Left forelimb (tissue), 1 donor: ENCODE data around the gene C7orf33.
"Not testable (repeated sequence)": the region's sequence is repeated elsewhere in the genome, so short reads cannot be mapped to it uniquely, and the experiment has no call there.

Experiments used
- DNase-seq: peaks from one replicate; pipeline ENCODE4 v3.0.0-alpha.2; 2018; ENCODE audit warnings: low spot score

The C7orf33 gene

DNA sequence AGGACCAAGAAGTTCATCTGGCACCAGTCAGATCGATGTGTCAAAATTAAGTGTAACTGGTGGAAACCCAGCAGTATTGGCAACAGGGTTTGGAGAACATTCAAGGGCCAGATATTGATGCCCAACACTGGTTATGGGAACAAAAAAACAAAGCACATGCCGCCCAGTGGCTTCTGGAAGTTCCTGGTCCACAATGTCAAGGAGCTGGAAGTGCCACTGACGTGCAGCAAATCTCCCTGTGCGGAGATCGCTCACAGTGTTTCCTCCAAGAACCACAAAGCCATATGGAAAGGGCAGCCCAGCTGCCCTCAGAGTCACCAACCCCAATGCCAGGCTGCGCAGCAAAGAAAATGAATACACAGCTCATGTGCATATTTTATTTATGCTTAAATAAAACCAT, 10.1 kb upstream of the C7orf33 start:
- no peak for DNase-seq

DNA sequence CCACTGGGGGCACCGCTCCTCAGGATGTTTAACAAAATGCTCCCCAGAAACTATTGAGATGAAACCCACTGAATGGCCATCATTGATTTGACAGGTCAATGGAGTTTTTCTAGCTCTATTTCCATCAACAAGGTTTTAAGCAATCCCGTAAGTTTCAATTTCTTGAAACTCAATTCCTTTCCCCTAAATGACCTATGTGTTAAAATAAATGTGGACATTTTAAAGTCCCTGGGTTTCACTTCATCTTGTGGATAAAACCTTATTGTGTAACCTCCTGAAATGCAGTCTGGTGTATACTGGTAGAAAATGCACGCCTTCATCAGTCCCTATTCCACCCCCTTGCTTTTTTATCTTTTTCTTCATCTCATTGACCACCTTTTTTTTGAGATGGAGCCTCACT, 8.9 kb upstream of the C7orf33 start:
- DNase-seq, result no peak

DNA sequence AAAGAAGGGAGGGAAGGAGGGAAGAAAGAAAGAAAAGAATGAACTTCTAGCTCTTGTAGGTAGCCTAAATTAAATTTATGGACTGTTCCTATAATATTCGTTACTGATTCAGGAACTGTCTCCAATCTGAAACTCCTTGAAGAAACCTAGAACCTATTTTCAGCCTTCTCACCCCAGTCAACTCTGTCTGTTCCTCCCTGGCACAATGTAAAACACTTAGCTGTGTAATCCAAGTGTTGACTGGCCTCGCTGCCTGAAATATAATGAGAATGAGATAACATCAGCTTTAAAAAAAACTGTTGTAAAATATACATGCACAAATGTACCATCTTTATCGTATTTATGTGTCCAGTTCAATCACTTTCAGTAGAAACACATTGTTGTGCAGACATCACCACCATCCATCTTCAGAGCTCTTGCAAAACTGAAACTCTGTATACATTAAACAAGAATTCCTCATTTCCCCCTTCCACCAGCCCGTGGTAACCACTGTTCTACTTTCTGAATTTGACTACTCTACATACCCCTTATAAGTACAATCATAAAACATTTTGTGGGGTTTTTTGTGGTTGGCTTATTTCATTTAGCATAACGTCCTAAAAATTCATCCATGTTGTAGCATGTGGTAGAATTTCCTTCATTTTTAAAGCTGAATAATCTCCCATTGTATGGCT, 6.3 kb upstream of the C7orf33 start:
- DNase-seq, result no peak

DNA sequence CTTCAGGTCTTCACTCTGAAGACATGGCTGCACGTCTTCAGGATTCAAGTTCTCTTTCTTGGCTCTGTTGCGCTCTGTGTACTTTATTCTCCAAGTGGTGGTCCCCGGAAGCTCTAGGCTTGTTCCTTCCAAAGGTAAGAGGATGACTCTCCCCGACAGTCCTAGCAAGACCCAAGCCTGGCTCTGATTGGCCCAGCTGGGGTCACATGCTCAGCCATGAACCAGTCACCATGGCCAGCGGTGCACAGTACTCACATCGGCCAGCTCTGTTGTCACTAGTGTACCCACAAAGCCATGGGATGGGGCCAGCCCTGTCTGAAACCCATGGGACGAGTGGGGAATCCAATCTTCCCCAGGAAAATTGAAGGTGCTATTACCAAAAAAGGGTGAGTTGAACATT, 5.2 kb upstream of the C7orf33 start:
- DNase-seq, result no peak

DNA sequence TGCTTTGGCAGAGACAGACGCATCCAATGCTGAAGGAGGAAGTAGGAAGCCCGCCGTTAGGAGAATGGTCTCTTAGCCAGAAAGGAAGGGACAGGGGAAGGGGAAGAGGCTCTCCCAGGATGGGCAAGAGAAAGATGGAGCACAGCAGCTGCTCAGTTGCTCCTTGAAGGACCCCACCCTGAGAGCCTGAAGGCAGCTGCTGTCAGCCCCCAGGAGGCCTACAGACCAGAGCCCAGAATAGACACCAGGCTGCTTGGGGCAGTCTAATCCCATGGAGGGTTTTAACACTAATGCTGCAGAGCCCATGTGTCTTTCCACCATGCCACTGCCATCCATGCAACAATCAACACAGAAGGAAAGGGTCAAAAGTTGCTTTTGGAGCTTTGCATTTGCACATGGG, 3.5 kb upstream of the C7orf33 start:
- no peak for DNase-seq

DNA sequence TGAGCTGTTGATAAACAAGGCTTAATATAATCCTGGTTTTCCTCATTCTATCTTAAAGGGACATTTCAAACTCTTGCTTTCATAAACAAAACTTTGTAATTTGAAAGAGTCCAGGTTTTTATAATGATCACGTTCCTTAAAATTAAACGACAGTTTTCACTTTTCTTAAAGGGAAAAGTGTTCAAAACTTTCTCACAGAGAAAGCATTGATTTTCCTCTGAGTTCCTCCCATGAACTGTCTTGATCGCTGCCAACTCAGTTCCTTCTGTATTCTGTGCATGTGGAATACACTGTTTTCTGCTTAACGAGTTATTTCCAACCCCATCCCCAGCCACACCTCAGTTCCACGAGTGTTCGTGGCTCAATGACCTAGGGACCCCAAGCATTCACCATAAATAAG, 2.4 kb upstream of the C7orf33 start:
- no peak for DNase-seq

DNA sequence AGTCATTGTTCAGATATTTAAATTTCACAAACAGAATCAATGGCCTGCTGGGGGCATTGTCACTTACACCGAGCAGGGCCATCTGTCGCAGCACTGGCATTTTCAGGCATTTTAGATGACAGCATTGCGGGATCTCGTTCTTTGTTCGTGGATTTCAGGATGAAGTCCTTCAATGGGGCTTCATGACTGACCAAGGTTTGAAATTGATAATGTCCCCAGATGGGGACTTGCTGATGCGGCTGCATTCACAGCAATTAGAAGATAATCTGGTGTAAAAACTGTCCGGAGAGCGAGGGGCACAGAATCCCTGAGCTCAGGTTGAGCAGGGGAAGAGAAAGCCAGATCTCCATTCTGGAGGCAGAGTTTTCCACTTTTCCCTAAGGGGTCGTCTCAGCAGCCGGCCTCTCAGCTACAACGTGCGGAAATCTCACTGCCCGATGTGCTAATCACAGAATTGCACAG, 1.9 kb upstream of the C7orf33 start:
- no peak for DNase-seq

DNA sequence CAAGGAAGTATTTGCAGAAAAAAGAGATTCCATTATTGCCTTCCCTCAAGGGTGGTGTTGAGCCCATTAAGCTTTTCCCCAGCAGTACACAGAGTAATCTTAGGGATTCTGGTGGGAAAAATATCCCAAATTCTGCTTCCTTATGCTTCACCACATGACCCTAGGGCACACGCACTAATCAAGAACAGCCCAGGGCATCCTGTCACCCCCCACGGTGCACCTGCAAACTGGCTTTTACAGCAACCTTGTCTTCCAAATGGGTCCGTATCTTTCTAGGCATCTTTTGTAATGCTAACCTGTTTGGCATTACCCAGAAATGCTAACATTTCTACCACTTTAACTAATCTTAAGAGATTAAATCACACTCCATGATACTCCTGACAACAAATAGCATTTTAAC, 926 bp upstream of the C7orf33 start:
- DNase-seq, result no peak

DNA sequence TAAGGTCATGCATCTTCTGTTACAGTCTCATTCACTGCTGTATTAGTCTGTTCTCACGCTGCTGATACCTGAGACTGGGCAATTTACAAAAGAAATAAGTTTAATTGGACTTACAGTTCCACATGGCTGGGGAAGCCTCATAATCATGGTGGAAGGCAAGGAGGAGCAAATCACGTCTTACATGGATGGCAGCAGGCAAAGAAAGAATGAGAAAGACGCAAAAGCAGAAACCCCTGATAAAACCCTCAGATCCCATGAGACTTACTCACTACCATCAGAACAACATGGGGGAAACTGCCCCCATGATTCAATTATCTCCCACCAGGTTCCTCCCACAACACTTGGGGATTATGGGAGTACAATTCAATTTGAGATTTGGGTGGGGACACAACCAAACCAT, 5.8 kb downstream of the C7orf33 start:
- not testable (repeated sequence) for DNase-seq

DNA sequence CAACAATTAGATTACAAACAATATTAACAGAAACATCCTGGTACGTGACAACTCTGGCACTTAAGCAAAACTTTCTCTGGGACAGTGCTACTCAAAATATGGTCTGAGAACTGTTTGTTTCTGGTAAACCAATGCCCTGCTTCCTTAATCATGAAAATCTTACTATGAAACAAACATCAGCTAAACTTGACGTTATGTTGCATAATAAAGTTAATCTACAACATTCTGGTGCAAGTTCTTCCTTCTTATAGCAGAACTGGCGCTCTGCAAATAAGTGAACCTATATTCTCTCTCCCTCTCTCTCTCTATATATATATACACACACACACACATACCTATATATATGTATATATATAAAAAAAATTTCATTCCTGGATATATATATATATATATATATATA, 7.8 kb downstream of the C7orf33 start:
- DNase-seq, result no peak

DNA sequence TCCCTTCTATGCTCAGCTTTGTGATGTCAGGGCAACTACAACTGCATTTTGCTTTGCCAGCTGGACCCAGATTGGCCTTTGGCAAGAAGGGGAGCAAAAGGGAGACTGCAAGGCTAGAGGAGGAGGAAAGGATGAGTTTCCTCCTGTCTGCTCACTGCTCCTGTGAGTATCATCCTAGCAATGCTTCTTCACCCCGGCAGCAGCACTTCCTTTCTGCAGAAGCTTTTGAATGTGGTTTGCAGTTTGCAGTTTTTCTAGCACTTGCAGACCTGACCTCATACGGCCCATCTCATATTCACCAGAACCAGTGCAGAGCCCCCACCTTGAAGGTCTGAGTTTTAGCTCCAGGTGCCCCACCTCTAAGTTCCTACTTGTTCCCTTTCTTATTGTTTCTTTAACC, 14.8 kb downstream of the C7orf33 start:
- no peak for DNase-seq

DNA sequence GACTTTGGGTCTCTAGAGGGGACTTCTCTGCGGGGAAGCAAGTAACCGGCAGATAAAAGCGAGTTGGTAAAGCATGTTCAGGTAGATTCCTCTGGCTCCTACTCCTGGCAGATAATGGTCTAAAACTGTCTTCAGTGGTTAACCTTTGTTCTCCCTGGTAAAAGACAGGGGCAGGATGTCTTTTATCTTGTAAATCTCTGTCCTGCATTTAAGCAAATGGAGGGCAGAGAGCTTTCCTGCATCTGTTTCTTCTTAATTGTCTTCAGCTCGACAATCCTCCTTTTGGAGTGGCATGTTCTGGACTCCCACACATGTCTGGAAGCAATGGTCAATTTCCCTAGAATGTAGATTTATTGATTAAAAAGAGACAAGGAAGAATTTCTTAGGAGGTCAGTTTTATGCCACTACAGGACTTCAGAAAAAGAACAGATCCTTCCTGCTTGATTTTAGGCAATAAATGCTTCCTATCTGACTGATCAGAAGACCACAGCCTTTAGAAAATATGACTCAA, 16.6 kb downstream of the C7orf33 start:
- DNase-seq, result no peak

DNA sequence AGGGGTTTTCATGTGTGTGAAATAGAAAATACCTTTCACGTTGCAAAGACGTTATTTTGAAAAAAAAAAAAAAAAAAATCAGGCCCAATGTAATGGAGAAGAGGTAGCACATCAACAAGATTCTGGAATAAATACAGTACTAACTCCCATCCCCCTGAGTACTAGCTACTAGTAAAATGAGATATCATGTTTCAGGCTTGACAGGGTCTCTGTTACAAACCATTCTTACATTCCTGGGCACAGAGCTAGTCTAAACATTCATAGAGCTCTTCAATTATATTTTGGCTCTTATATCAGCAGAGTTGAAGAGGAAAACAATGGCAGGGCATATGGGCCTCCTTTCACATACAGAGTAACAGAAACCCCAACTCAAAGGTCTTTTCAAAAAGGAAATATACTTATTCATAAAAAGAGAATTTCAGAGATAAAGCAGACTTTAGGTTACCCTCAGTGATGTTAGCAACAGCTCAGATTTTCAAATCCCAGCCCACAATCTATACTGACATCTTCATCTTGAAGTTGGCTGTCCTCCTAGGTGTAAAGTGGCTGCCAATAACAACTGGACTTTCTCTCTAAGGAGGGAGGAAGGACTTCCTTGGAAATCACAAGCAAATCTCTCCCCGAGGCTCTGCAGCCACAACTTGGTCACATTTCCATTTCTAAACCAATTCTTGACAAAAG, 18.6 kb downstream of the C7orf33 start:
- no peak for DNase-seq

DNA sequence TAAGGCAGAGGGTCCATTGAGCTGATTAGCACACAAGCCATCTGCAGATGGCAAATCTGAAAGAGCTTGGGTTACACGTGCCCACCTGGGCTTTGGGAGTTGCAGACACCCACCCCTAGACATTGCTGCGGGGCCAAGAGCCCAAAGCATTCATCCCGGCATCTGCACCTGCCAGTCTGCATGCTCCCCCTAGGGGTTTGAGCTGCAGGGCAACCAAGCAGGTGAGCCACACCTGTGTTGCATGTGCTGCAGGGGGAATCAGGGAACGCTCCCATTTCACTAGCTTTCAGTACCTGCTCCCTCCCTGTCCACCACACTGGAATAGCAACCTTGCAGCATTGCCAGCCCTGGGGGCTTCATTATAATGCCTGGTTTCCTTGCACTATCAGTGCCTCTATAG, 21.1 kb downstream of the C7orf33 start:
- DNase-seq, result no peak

DNA sequence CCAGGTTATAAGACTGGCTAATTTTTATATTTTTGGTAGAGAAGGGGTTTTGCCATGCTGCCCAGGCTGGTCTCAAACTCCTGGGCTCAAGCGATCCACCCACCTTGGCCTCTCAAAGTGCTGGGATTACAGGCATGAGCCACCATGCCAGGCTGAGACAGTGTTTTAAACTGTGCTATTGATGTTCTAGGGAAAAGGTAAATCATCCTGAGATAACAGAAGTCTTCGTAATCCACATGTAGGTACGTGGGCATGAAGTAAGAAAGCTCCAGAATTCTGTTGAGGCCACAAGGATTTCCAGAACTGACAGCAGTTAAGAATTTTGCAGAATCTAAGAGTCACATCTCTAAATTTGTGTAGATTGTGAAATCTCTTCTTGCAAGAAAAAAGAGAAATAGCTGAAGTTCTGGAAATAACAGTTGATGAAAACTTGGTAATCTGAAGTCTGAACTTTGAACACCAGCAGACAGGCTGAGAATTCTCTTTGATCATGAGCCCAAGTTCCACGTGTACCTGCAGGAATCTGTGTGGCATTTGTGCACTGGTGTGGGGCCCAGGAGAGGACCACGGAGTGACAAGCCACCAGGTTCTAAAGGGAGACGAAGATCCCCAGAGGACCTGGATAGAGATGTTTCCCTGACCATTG, 24.6 kb downstream of the C7orf33 start:
- no peak for DNase-seq

DNA sequence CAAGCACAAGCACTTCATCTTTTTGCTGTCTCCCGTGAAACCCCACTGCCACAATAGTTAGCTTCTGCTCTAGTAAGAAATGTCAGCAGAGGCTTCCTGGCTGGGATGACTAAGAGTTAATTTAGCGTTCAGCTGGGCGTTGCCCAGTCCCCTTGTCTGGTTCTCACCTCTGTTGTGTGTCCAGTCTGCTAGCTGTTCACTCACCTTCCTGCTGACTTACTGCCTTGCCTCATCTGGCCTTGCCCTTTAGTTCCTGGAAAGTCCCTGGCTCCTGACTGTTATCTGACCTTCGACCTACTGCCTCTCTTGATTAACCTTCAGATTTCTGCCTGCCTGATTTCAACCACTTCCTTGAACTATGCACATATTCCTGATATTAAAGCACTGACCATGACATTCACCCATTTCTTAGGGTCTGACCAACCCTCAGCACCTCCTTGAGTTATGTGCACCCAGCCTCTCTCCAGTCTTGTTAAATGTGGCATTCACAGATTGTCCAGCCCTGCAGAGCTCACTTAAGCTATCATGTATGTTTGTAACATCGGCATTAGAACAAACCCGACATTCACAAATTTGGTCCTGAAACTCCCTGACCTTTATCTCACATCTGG, 30.3 kb downstream of the C7orf33 start:
- no peak for DNase-seq

DNA sequence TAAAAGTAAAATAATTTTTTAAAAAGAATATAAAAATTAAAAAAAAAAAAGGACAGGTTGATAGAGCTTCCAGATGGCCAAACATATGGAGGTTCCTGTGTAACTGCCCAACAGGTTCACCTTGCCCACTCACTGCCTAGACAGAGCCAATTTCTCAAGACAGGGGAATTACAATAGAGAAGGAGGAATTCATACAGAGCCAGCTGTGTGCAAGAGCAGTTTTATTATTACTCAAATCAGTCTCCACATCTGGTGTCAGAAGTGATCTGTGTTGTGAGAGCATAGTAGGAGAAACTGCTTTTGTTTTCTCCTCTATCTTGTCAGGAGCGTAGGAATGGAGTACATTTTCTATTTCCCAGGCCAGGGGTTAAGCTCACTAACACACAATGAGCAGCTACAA, 31.0 kb downstream of the C7orf33 start:
- DNase-seq, result no peak

DNA sequence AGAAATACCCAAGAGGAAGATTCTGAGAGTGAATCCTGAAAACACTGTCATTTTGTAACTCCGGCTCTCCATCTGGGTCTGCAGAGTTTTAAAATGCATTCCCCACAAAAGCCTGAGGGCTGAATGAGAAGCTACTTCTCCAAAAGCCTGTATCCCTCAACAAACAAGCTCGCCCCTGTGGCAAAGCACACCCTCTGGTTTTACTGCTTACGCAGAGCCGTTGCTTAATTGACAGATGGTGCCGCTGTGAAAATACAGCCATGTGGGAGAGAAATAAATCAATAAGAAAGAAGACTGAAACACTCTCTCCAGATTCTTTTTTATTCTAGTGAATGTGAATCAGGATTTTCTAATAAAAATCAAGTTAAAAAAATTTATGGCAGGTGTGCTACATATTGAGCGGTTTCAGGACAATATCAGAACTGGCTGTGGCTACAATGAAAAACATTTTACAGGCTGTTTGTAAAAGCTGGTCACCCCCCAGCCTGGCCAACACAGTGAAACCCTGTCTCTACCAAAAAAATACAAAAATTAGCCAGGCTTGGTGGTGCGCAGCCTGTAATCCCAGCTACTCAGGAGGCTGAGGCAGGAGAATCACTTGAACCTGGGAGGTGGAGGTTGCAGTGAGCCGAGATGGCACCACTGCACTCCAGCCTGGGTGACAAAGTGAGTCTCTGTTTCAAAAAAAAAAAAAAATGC, 32.5 kb downstream of the C7orf33 start:
- DNase-seq, result no peak

DNA sequence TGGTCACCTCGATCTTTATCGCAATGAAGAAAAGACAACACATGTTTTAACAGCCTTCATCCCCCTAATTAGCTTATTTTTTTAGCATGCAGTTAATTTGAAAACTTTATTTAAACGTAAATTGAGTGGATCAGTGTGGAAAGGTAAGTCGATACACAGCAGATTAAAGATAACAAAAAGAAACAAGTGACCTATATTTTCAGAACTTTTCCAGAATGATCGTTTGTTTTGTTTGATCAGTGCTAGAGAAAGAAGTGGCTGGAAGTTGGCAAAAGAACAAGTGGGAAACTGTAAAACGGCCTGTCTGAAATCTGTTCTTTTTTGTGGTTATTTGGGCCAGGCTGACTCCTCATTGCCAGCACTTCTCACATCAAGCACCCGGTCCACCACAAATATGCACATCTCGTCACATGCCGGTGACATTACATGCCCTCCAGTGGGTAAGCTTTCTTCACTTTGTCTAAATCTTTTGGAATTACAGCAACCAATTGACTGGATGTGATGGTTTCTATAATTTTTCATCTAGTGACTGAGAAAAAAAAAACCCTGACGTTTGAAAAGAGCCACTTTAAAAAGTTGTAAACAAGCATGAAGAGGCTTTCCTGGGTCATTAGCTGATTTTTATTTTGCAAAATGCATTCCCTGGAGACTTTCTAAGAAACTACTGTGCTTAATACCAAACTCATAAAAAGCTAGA, 33.2 kb downstream of the C7orf33 start:
- DNase-seq, result no peak

DNA sequence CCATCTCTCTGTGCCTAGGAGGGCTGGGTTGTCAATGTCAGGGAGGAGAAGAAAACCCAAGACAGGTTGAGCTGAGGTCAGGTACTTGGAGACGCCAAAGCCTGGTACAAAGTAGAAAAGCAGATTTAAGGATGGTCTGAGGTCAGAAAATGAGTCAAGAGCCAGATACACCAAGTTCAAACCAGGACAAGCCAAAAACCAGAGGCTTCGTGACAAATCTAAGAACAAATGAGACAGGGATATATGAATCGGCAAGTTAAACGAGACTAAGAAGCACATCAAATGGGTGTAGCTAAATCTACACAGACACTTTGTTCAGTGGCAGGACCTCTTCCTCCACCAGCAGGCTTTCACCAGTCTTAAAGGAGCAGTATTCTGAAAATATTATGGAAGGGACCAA, 34.2 kb downstream of the C7orf33 start:
- DNase-seq, result no peak

DNA sequence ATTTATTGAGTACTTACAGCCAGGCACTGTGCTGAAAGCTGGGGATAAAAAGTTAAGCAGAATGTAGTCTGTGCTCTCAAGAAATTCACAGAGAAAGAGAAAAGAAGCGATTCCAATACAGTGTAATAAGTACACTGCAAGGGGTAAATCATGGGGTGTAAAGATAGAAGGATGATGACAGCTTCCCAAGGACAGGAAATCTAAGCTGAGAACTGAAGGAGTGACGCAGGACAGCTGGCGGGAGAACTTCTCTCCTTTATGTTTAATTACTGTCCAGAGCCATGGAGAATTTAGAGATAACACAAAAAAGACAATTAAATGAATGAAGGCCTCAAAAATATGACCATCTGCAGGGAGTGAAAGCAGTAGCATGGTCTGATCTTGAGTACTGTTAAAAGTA, 34.8 kb downstream of the C7orf33 start:
- DNase-seq, result no peak

DNA sequence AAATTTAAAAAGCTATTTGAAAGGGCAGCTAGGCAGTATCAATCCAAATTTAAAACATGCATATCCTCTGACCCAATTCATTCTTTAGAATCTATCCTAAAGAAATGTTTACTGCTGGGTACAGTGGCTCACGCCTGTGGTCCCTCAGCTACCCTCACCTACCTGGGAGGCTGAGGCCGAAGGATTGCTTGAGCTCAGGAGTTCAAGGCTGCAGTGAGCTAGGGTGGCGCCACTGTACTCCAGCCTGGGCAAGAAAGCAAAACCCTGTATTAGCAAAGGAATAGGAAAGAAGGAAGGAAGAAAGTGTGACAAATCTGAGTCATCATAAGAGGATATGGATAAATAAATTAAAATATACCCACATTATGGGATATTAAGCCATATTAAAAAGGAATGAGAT, 36.3 kb downstream of the C7orf33 start:
- no peak for DNase-seq
